Pancreas (tissue), 10 donors: Measurements from ENCODE around the gene DLG2. TPM values are rescaled to one million over a fixed set of nuclear protein-coding genes. Genes with fewer than 3 reads are reported as not detected.

Source experiments
- ATAC-seq, 4 donors: fragments of 200-7000 bp; cut with Tn5 transposase; one replicate each; pipeline versions ENCODE4 v1.8.0 to v1.9.1; 2020; ENCODE audit warnings: mild to moderate bottlenecking in 4 of 4, moderate library complexity in 4 of 4
- DNase-seq, 6 donors: peaks; one replicate each; pipeline ENCODE4 v3.0.0-alpha.2; 2020
- FAIRE-seq: peaks from 2 replicates; lab custom pipeline; 2012; peaks lifted over from hg19 to GRCh38; lab: Jason Lieb, UNC
- H3K27ac ChIP-seq, 4 donors: fragments of 200-600 bp; sonication (generic); 1 replicate in 3 of 4; 2 replicates in 1 of 4; pipeline versions ENCODE4 v1.5.0 to v1.8.0; 2020
- H3K27me3 ChIP-seq, 4 donors: fragments of 200-600 bp; one replicate each; pipeline ENCODE4 v1.8.0; 2021
- H3K36me3 ChIP-seq, 3 donors: fragments of 200-600 bp; sonication (generic) in 1 of 3; one replicate each; pipeline versions ENCODE4 v1.5.0 to v1.8.0; 2020 to 2021
- H3K4me1 ChIP-seq, 3 donors: fragments of 200-600 bp; one replicate each; pipeline ENCODE4 v1.8.0; 2021
- H3K4me3 ChIP-seq, 4 donors: fragments of 200-600 bp; sonication (generic) in 2 of 4; one replicate each; pipeline versions ENCODE4 v1.5.0 to v1.8.0; 2020 to 2021
- H3K9me3 ChIP-seq, 4 donors: fragments of 200-600 bp; one replicate each; pipeline ENCODE4 v1.8.0; 2021
- WGBS, 2 donors: extraction: QIAGEN DNeasy Blood & Tissue Kit; methylation state at CpG; one replicate each; pipeline ENCODE4 v1.1.7; 2013; 5-methylcytosine and 5-hydroxymethylcytosine counted together
- intact Hi-C, 3 donors: fragments of 100-400 bp; cut with DNase I; formaldehyde crosslinking; loops; one replicate each; pipeline versions ENCODE4 v1.11.1 to v1.14.2; 2022
- polyA plus RNA-seq, 2 donors: library from polyadenylated mRNA; stranded (reverse); fragments of 200-250 nt; gene quantifications; one replicate each; pipeline ENCODE4 v1.2.3, GENCODE V29; 2013
- total RNA-seq, 6 donors: library from RNA; stranded (reverse); fragmentation: NEBNext Ultra II Directional in 4 of 6; extraction: Animal tissue kit (Norgen Biotek cat#: 25700) in 4 of 6; gene quantifications; one replicate each; pipeline versions ENCODE4 v1.2.1 to v1.2.4, GENCODE V29; 2021 to 2023
- TF ChIP-seq, protein P1 (sequence below), 4 donors: fragments of 200-600 bp; sonication (generic) in 3 of 4; IDR thresholded peaks; one replicate each; pipeline versions ENCODE4 v1.5.0 to v1.8.0; 2021; ENCODE audit warnings: antibody characterized with exemption in 4 of 4
- donor health status: healthy with polysubstance abuse.
- donor health status: DM: no; HTN: no; CAD: no; lungs with moderate emphysema.
- donor health status: DM: no; HTN: no; CAD: no.
- donor health status: control.
- donor health status: control.
- donor health status: Bipolar disorder and iron deficiency.
- donor health status: DM: yes; HTN: yes; CAD: no.
- donor health status: DM: no; HTN: no; CAD: no.
- donor health status: DM: no; HTN: no; CAD: no.
- donor health status: DM: yes; HTN: yes; CAD: no.

Gene DLG2
- total and polyA plus RNA-seq, 8 donors, result 1.2 to 5.4 (median 3.6) TPM

DNA sequence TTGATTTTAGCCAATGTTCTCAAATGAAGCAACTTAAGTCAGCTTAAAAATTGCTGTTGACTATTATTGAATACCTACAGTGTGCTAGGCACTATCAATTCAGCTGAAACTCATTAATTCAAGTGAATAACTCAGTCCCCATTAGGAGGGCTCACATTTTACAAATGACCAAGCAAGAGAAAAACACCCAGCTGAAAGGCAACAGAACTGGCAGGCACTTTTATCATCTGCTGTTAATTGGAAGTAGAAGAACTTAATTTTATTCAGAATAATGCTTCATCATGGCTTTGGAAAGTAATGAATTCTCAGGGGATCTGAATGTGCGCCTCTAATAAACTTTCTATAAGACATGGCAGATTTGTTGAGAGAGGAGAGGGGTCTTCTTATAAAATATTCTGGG lies 1066.9 kb downstream of the DLG2 start:
- DNase-seq (no peak), FAIRE-seq (no peak), ATAC-seq (no peak)
- H3K27ac ChIP-seq, result no peak overlapping the region
- H3K36me3 ChIP-seq, result no peaks in the 10 kb centered on the region
- no peak overlapping the region for H3K4me3 ChIP-seq
- no peaks in the 10 kb centered on the region for H3K4me1 ChIP-seq
- H3K9me3 ChIP-seq, result no peaks in the 10 kb centered on the region
- WGBS, 2 donors, result 95 to 96% methylated on average over 1 of the region's 1 CpG
- H3K27me3 ChIP-seq, result no peaks in the 10 kb centered on the region
- intact Hi-C loops, result no loop called here
- TF ChIP-seq, protein P1, sequence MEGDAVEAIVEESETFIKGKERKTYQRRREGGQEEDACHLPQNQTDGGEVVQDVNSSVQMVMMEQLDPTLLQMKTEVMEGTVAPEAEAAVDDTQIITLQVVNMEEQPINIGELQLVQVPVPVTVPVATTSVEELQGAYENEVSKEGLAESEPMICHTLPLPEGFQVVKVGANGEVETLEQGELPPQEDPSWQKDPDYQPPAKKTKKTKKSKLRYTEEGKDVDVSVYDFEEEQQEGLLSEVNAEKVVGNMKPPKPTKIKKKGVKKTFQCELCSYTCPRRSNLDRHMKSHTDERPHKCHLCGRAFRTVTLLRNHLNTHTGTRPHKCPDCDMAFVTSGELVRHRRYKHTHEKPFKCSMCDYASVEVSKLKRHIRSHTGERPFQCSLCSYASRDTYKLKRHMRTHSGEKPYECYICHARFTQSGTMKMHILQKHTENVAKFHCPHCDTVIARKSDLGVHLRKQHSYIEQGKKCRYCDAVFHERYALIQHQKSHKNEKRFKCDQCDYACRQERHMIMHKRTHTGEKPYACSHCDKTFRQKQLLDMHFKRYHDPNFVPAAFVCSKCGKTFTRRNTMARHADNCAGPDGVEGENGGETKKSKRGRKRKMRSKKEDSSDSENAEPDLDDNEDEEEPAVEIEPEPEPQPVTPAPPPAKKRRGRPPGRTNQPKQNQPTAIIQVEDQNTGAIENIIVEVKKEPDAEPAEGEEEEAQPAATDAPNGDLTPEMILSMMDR (IDR thresholded peaks at IDR 0.05), result no peak

DNA sequence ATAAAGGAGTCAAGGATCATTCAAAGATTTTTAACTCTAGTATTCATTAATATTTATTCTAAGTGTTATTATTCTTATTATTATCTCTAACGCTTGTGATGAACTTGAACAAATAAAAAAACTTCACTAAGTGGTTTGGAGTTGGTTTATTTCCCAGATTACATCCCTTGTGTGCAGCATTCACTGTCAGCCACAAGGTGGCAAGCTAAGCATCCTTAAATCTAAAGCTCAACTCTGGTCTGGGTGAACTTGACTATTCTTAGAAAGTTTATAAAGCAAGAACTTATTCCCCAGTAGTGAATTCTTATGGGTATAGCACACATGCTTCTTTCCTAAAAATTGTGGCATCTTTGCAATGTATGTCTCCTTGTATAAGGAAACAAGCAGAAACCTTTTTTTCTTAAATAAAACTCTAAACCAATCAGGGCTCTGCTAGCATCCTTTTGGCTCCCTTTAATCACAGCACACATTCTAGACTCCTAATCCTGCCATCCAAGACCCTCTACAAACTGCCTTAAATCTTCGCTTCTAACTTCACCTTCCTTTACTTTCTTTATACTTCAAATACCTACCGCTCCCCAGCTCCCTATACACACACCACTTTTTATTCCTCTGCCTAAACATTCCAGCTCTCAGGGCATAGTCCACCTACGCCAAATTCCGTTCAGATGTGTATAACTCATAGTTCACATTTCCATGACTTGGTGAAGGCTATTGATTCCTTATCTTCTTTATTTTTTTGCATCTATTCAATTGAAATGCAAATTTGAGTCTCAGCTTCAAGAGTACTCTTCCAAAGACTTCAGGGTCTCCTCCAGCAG lies 1068.8 kb downstream of the DLG2 start:
- FAIRE-seq (peak; percentile 97), ATAC-seq (peak; percentile 79 to 97 (median 94)), DNase-seq (peak in 4 of 6 donors; percentile 14 to 57 (median 22))
- Histone ChIP-seq H3K4me1 (no peaks in the 10 kb centered on the region), H3K27ac (no peak overlapping the region), H3K36me3 (no peaks in the 10 kb centered on the region), H3K4me3 (no peak overlapping the region), H3K27me3 (no peaks in the 10 kb centered on the region), H3K9me3 (no peaks in the 10 kb centered on the region)
- TF ChIP-seq, protein P1 (IDR thresholded peaks at IDR 0.05), result peak; percentile 61 to 73 (median 66)
- intact Hi-C loops, result loop anchor here in 1 of 3 donors (5.0 kb wide), 1 partner anchor 154 kb away; no protein-coding TSS in a partner anchor
- WGBS, 2 donors, result 23 to 27% methylated on average over 5 of the region's 5 CpGs

GRCh38 chr11:84552791-84553190 lies 1074.4 kb downstream of the DLG2 start:
- H3K4me1 ChIP-seq, result no peaks in the 10 kb centered on the region
- FAIRE-seq (no peak), ATAC-seq (no peak), DNase-seq (no peak)
- intact Hi-C loops, result no loop called here
- H3K36me3 ChIP-seq, result no peaks in the 10 kb centered on the region
- no peak overlapping the region for H3K4me3 ChIP-seq
- 52 to 58% methylated on average over 2 of the region's 2 CpGs for WGBS, 2 donors
- H3K27ac ChIP-seq, result no peak overlapping the region
- no peaks in the 10 kb centered on the region for H3K27me3 ChIP-seq
- H3K9me3 ChIP-seq, result no peaks in the 10 kb centered on the region
- TF ChIP-seq, protein P1 (IDR thresholded peaks at IDR 0.05), result no peak

DNA sequence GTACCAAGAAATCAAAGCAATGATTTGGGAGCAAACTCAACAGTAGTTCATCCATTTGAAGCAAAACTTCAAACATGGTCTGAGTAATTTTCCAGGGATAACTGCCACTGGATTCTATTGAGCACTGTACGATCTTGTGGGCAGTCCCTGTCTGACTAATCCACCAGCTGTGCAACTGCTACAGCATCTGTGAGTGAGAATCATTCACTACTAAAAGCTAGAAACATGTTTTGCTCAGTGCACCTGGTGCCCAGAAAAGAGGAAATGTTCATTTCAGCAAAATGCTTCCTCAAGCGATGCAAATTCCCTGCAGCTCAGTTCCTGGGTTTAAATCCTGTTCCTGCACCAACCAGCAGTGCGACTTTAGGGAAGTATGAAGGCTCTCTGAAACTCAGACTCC lies 1077.9 kb downstream of the DLG2 start:
- no peaks in the 10 kb centered on the region for H3K36me3 ChIP-seq
- H3K4me3 ChIP-seq, result no peak overlapping the region
- DNase-seq (no peak), FAIRE-seq (no peak), ATAC-seq (peak in 1 of 4 donors; percentile 19)
- H3K27me3 ChIP-seq, result no peaks in the 10 kb centered on the region
- H3K27ac ChIP-seq, result no peak overlapping the region
- no peaks in the 10 kb centered on the region for H3K4me1 ChIP-seq
- 75 to 80% methylated on average over 3 of the region's 3 CpGs for WGBS, 2 donors
- H3K9me3 ChIP-seq, result no peaks in the 10 kb centered on the region
- TF ChIP-seq, protein P1 (IDR thresholded peaks at IDR 0.05), result no peak
- intact Hi-C loops, result no loop called here

- no peaks in the 10 kb centered on the region for H3K4me1 ChIP-seq
- H3K36me3 ChIP-seq, result no peaks in the 10 kb centered on the region
- no peaks in the 10 kb centered on the region for H3K27me3 ChIP-seq
- intact Hi-C loops, result no loop called here
- DNase-seq (no peak), ATAC-seq (no peak), FAIRE-seq (no peak)
- TF ChIP-seq, protein P1 (IDR thresholded peaks at IDR 0.05), result no peak
- WGBS, 2 donors, result 75 to 94% methylated on average over 2 of the region's 2 CpGs
- no peaks in the 10 kb centered on the region for H3K9me3 ChIP-seq
- no peak overlapping the region for H3K27ac ChIP-seq
- H3K4me3 ChIP-seq, result no peak overlapping the region
Observed at GRCh38 chr11:84544566-84544965, 1082.6 kb downstream of the DLG2 start.
